Naive thymus-derived CD4-positive, alpha-beta T cell (primary cell): ENCODE data around the gene CHMP1B. TPM values are rescaled to one million over a fixed set of nuclear protein-coding genes. Genes with fewer than 3 reads are reported as not detected.
A peak's percentile ranks its signal among the peaks of the same experiment; 100 is the strongest.

Experiments used
- ATAC-seq: fragments of 150-1000 bp; cut with Tn5 transposase; 2 replicates; pipeline ENCODE4 v1.10.0; 2021; ENCODE audit warnings: mild to moderate bottlenecking, moderate library complexity
- CTCF ChIA-PET: fragments of 350-600 bp; sonication (Branson Sonifier 250); formaldehyde crosslinking; loops from one replicate; lab custom pipeline; 2021; ENCODE audit warnings: antibody characterized with exemption; lab: Charles Lee
- POLR2A ChIA-PET: fragments of 350-600 bp; sonication (Branson Sonifier 250); formaldehyde crosslinking; loops from one replicate; lab custom pipeline; 2021; ENCODE audit warnings: antibody characterized with exemption, inconsistent platforms; lab: Charles Lee
- DNase-seq, 9 donors: peaks; one replicate each; pipeline versions ENCODE4 v3.0.0 to v3.0.0-alpha.2; 2020 to 2022; ENCODE audit warnings: mixed read lengths in 1 of 9
- H3K27ac ChIP-seq: one replicate; pipeline ENCODE4 v1.7.0; 2013; ENCODE audit warnings: mild to moderate bottlenecking, low read depth, low read length, moderate library complexity
- H3K27me3 ChIP-seq, 2 donors: one replicate each; pipeline ENCODE4 v1.7.0; 2013; ENCODE audit warnings: low read length in 2 of 2, mild to moderate bottlenecking in 2 of 2, moderate library complexity in 2 of 2; ENCODE audit not compliant: control insufficient read depth in 2 of 2, insufficient read depth in 2 of 2
- H3K36me3 ChIP-seq, 3 experiments: 1 replicate in 2 of 3; 2 replicates in 1 of 3; pipeline ENCODE4 v1.7.0; 2013; ENCODE audit warnings: low read length in 3 of 3, mild to moderate bottlenecking in 3 of 3, moderate library complexity in 1 of 3; ENCODE audit not compliant: insufficient read depth in 3 of 3, control insufficient read depth in 2 of 3
- H3K4me1 ChIP-seq, 2 donors: one replicate each; pipeline ENCODE4 v1.7.0; 2013; ENCODE audit warnings: low read length in 2 of 2, mild to moderate bottlenecking in 2 of 2, moderate library complexity in 1 of 2; ENCODE audit not compliant: control insufficient read depth in 2 of 2, insufficient read depth in 2 of 2
- H3K4me3 ChIP-seq: 2 replicates; pipeline ENCODE4 v1.7.0; 2013; ENCODE audit warnings: mild to moderate bottlenecking, low read length
- H3K9me3 ChIP-seq, 3 experiments: 1 replicate in 2 of 3; 2 replicates in 1 of 3; pipeline ENCODE4 v1.7.0; 2013; ENCODE audit warnings: low read length in 3 of 3; ENCODE audit not compliant: control insufficient read depth in 2 of 3
- H3K27ac Mint-ChIP-seq, 9 donors: one replicate each; pipeline ENCODE4 v1.8.0; 2020 to 2022; ENCODE audit warnings: mixed read lengths in 9 of 9, mild to moderate bottlenecking in 8 of 9, moderate library complexity in 5 of 9, inconsistent platforms in 2 of 9
- H3K27me3 Mint-ChIP-seq, 5 donors: one replicate each; pipeline ENCODE4 v1.8.0; 2021 to 2022; ENCODE audit warnings: mixed read lengths in 5 of 5, mild to moderate bottlenecking in 1 of 5
- H3K36me3 Mint-ChIP-seq, 5 donors: one replicate each; pipeline ENCODE4 v1.8.0; 2020 to 2022; ENCODE audit warnings: mixed read lengths in 5 of 5, mild to moderate bottlenecking in 3 of 5, inconsistent platforms in 1 of 5
- H3K4me1 Mint-ChIP-seq, 7 donors: one replicate each; pipeline ENCODE4 v1.8.0; 2020 to 2022; ENCODE audit warnings: mixed read lengths in 7 of 7, mild to moderate bottlenecking in 3 of 7, inconsistent platforms in 1 of 7
- H3K4me3 Mint-ChIP-seq, 10 donors: one replicate each; pipeline ENCODE4 v1.8.0; 2020 to 2022; ENCODE audit warnings: mild to moderate bottlenecking in 10 of 10, mixed read lengths in 10 of 10, moderate library complexity in 6 of 10, inconsistent platforms in 2 of 10
- H3K9me3 Mint-ChIP-seq, 11 donors: one replicate each; pipeline ENCODE4 v1.8.0; 2020 to 2022; ENCODE audit warnings: mixed read lengths in 11 of 11, mild to moderate bottlenecking in 4 of 11, inconsistent platforms in 1 of 11, moderate library complexity in 1 of 11
- intact Hi-C, 2 donors: fragments of 100-400 bp; cut with micrococcal nuclease; formaldehyde crosslinking; loops; one replicate each; pipeline ENCODE4 v1.15.1; 2023
- polyA plus RNA-seq, 2 donors: library from polyadenylated mRNA; unstranded; fragments of 300-500 nt; fragmentation: Illumina TruSeq; gene quantifications; one replicate each; pipeline ENCODE4 v1.2.3, GENCODE V29; 2021
- total RNA-seq, 6 experiments: library from RNA in 5 of 6; stranded (reverse) in 5 of 6; gene quantifications; 1 replicate in 5 of 6; 2 replicates in 1 of 6; pipeline ENCODE4 v1.2.3 and lab custom pipeline; 2021 to 2026

The CHMP1B gene
- total and polyA plus RNA-seq, 7 experiments from 2014 or later, result 27.2 to 115 (median 54.2) TPM

- peak overlapping the region in 5 of 9 donors; percentile 32 to 70 (median 45) for H3K27ac Mint-ChIP-seq
- ATAC-seq (peak; percentile 68), DNase-seq (no peak)
- ChIA-PET CTCF (no interaction called here), POLR2A (no interaction called here)
- H3K9me3 Mint-ChIP-seq, result no peaks in the 10 kb centered on the region
- peaks cover 0 to 8% (median 0%) of the 10 kb centered on the region in 5 donors for H3K36me3 Mint-ChIP-seq
- Histone ChIP-seq H3K27ac (no peak overlapping the region), H3K36me3 (no peaks in the 10 kb centered on the region), H3K27me3 (no peaks in the 10 kb centered on the region), H3K4me3 (no peak overlapping the region), H3K9me3 (no peaks in the 10 kb centered on the region), H3K4me1 (peaks cover 12 to 15% of the 10 kb centered on the region in 2 donors)
- peaks cover 14 to 59% (median 41%) of the 10 kb centered on the region in 7 donors for H3K4me1 Mint-ChIP-seq
- peaks cover 0 to 2% (median 0%) of the 10 kb centered on the region in 5 donors for H3K27me3 Mint-ChIP-seq
- intact Hi-C loops, result no loop called here
- no peak overlapping the region for H3K4me3 Mint-ChIP-seq
Observed at GRCh38 chr18:11857177-11857887, 6.1 kb downstream of the CHMP1B start.

GRCh38 chr18:11859282-11859830, 8.1 kb downstream of the CHMP1B start:
- no peaks in the 10 kb centered on the region for H3K27me3 ChIP-seq
- H3K4me3 Mint-ChIP-seq, result no peak overlapping the region
- peaks cover 0 to 2% (median 0%) of the 10 kb centered on the region in 5 donors for H3K27me3 Mint-ChIP-seq
- no peaks in the 10 kb centered on the region for H3K9me3 Mint-ChIP-seq
- H3K9me3 ChIP-seq, result no peaks in the 10 kb centered on the region
- H3K4me1 ChIP-seq, result no peaks in the 10 kb centered on the region
- no peak overlapping the region for H3K27ac ChIP-seq
- no peak overlapping the region for H3K4me3 ChIP-seq
- ChIA-PET POLR2A (no interaction called here), CTCF (no interaction called here)
- H3K36me3 ChIP-seq, result no peaks in the 10 kb centered on the region
- peak overlapping the region in 3 of 9 donors; percentile 34 to 69 (median 58) for H3K27ac Mint-ChIP-seq
- ATAC-seq (no peak), DNase-seq (no peak)
- intact Hi-C loops, result no loop called here
- H3K4me1 Mint-ChIP-seq, result peaks cover 5 to 39% (median 23%) of the 10 kb centered on the region in 7 donors
- H3K36me3 Mint-ChIP-seq, result peaks cover 0 to 8% (median 0%) of the 10 kb centered on the region in 5 donors

DNA sequence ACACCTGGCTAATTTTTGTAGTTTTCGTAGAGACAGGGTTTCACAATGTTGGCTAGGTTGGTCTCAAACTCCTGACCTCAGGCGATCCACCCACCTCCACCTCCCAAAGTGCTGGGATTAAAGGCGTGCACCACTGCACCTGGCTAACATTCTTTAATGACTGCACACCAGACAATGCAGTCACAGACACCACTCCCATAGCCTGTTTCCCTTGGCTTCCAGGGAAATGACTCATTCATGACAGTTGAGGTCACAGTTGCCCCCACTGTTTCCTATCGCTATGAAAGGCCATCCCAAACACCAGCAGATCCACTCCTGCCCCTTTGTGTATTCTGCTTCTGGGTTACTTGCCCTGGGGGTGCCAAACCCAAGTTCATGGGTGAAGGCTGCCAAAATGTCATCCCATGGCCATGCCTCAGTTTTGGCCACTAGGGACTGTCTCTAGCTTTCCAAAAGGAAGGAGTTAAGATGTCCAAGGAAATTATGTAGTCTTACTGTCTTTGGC, 8.7 kb downstream of the CHMP1B start:
- H3K4me3 ChIP-seq, result no peak overlapping the region
- POLR2A ChIA-PET, result no interaction called here
- ATAC-seq, result no peak
- no peak overlapping the region for H3K27ac ChIP-seq
- H3K9me3 ChIP-seq, result no peaks in the 10 kb centered on the region
- DNase-seq, result no peak
- CTCF ChIA-PET, result no interaction called here
- Mint-ChIP-seq H3K4me1 (peaks cover 5 to 34% (median 22%) of the 10 kb centered on the region in 7 donors), H3K36me3 (peaks cover 0 to 5% (median 0%) of the 10 kb centered on the region in 5 donors), H3K9me3 (no peaks in the 10 kb centered on the region), H3K27ac (no peak overlapping the region), H3K27me3 (peaks cover 0 to 5% (median 0%) of the 10 kb centered on the region in 5 donors), H3K4me3 (no peak overlapping the region)
- H3K4me1 ChIP-seq, result no peaks in the 10 kb centered on the region
- intact Hi-C loops, result no loop called here
- no peaks in the 10 kb centered on the region for H3K27me3 ChIP-seq
- no peaks in the 10 kb centered on the region for H3K36me3 ChIP-seq

DNA sequence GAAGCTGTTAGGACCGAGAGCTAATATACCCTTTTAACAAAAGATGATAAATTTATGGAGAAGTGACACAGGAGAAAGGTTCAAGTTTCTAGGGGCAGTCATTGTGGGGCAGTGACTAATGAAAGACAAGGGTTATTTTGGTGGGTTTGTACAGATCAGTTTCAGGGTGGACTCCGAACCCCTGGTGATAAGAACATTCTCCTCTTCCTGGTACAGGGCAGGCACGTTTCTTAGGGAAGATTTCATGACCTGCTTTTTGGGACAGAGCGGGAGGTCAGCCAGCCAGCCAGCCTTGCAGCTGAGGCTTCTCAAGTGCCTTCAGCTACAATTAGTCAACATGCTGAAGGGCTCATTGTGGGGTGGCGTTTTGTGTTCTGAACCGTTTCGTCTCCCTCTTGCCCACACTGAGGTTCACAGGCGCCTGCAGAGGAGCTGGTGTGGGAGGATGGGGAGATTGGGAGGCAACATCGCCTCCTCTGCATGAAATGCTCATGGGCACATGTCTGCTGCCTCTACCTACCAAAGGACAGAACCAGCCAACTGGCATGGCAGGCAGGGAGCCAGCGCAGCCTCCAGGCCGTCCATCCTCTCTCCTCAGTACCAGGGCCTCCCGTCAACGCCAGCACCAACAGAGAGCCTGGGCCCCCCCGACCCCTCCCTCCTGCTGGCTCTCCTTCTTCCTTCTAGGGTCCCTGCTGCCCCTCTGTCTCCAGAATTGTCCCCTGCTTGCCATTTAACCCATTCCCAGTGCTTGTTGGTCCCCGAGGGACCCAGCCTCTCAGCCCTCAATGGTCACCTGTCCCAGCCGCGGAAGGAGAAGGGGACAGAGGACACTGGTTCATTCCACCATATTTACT, 9.6 kb downstream of the CHMP1B start:
- intact Hi-C loops, result no loop called here
- Histone ChIP-seq H3K4me3 (no peak overlapping the region), H3K4me1 (no peaks in the 10 kb centered on the region), H3K27me3 (no peaks in the 10 kb centered on the region), H3K27ac (no peak overlapping the region), H3K36me3 (no peaks in the 10 kb centered on the region), H3K9me3 (no peaks in the 10 kb centered on the region)
- H3K4me3 Mint-ChIP-seq, result no peak overlapping the region
- POLR2A ChIA-PET, result no interaction called here
- CTCF ChIA-PET, result no interaction called here
- ATAC-seq (no peak), DNase-seq (no peak)
- H3K27me3 Mint-ChIP-seq, result peaks cover 0 to 7% (median 0%) of the 10 kb centered on the region in 5 donors
- peaks cover 5 to 28% (median 17%) of the 10 kb centered on the region in 7 donors for H3K4me1 Mint-ChIP-seq
- H3K9me3 Mint-ChIP-seq, result no peaks in the 10 kb centered on the region
- H3K36me3 Mint-ChIP-seq, result no peaks in the 10 kb centered on the region
- peak overlapping the region in 1 of 9 donors; percentile 43 for H3K27ac Mint-ChIP-seq

GRCh38 chr18:11861583-11862288, 10.5 kb downstream of the CHMP1B start:
- POLR2A ChIA-PET, result no interaction called here
- Histone ChIP-seq H3K4me3 (no peak overlapping the region), H3K36me3 (no peaks in the 10 kb centered on the region), H3K4me1 (no peaks in the 10 kb centered on the region), H3K27ac (no peak overlapping the region), H3K27me3 (no peaks in the 10 kb centered on the region), H3K9me3 (no peaks in the 10 kb centered on the region)
- no peak overlapping the region for H3K4me3 Mint-ChIP-seq
- CTCF ChIA-PET, result no interaction called here
- H3K36me3 Mint-ChIP-seq, result no peaks in the 10 kb centered on the region
- ATAC-seq, result no peak
- H3K27me3 Mint-ChIP-seq, result peaks cover 0 to 9% (median 0%) of the 10 kb centered on the region in 5 donors
- H3K9me3 Mint-ChIP-seq, result no peaks in the 10 kb centered on the region
- intact Hi-C loops, result no loop called here
- peaks cover 5 to 23% (median 17%) of the 10 kb centered on the region in 7 donors for H3K4me1 Mint-ChIP-seq
- peak overlapping the region in 1 of 9 donors; percentile 47 for H3K27ac Mint-ChIP-seq
- no peak for DNase-seq

DNA sequence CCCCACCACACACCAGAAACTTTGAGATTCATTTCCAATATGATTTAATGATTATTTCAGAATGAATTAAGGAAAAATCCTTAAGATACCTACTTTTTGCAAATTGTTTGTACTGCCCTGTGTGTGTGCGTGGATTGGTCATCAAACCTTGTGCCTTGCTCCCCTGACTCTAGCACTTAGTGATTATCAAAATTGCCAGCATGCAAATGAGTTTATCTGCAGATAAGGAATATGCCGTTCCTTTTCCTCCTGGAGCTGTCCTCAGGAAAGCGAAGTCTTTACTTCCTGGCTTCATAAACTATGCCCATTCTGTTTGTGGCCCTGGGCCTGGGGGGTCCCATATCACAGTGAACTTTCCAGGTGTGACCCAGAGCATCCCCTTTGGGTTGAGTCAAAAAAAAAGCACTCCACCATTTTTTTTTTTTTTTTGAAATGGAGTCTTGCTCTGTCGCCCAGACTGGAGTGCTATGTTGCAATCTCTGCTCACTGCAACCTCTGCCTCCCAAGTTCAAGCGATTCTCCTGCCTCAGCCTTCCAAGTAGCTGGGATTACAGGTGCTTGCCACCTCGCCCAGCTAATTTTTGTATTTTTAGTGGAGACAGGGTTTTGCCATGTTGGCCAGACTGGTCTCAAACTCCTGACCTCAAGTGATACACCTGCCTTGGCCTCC, 11.4 kb downstream of the CHMP1B start:
- intact Hi-C loops, result no loop called here

More for the DNA sequence above, 11.4 kb downstream of the CHMP1B start:
- H3K27ac ChIP-seq, result no peak overlapping the region
- Mint-ChIP-seq H3K27ac (no peak overlapping the region), H3K9me3 (no peaks in the 10 kb centered on the region), H3K4me3 (no peak overlapping the region), H3K36me3 (no peaks in the 10 kb centered on the region), H3K4me1 (peaks cover 5 to 16% (median 11%) of the 10 kb centered on the region in 7 donors), H3K27me3 (peaks cover 0 to 12% (median 0%) of the 10 kb centered on the region in 5 donors)
- no peaks in the 10 kb centered on the region for H3K36me3 ChIP-seq
- ChIA-PET CTCF (no interaction called here), POLR2A (no interaction called here)
- H3K4me3 ChIP-seq, result no peak overlapping the region
- no peaks in the 10 kb centered on the region for H3K9me3 ChIP-seq
- H3K27me3 ChIP-seq, result no peaks in the 10 kb centered on the region
- ATAC-seq (no peak), DNase-seq (no peak)
- H3K4me1 ChIP-seq, result no peaks in the 10 kb centered on the region
